Stimulated activated CD8-positive, alpha-beta memory T cell treated with anti-CD3 and anti-CD28 coated beads, Interleukin-12 subunit alpha, Interleukin-12 subunit beta, amount 100 ng/mL, for 4 hours (primary cell): Measurements from ENCODE around the gene RPS16.

Experiments used
- DNase-seq: peaks from one replicate; pipeline ENCODE4 v3.0.0-alpha.2; 2020; ENCODE audit warnings: low read depth

The RPS16 gene

GRCh38 chr19:39422020-39422419 lies 13.7 kb downstream of the RPS16 start:
- no peak for DNase-seq

GRCh38 chr19:39420769-39421168 lies 15.0 kb downstream of the RPS16 start:
- DNase-seq, result no peak

- no peak for DNase-seq
Measured at GRCh38 chr19:39419003-39419402, 16.7 kb downstream of the RPS16 start.

- DNase-seq, result no peak
Measured at GRCh38 chr19:39417463-39418181, 18.1 kb downstream of the RPS16 start.

- no peak for DNase-seq
Measured at GRCh38 chr19:39416152-39417120, 19.3 kb downstream of the RPS16 start.

- DNase-seq, result no peak
Measured at GRCh38 chr19:39415111-39416046, 20.4 kb downstream of the RPS16 start.

- no peak for DNase-seq
Measured at GRCh38 chr19:39413911-39414608, 21.7 kb downstream of the RPS16 start.

- DNase-seq, result no peak
Measured at GRCh38 chr19:39413272-39413910, 22.4 kb downstream of the RPS16 start.

GRCh38 chr19:39412867-39413271 lies 22.9 kb downstream of the RPS16 start:
- DNase-seq, result no peak

GRCh38 chr19:39412100-39412866 lies 23.5 kb downstream of the RPS16 start, which contains the start of gene PLEKHG2:
PLEKHG2 (plus strand) TSS chr19:39412669; CDS start chr19:39414087, 1,418 bp downstream.
- peak; percentile 90 for DNase-seq

- peak; percentile 78 for DNase-seq
Measured at GRCh38 chr19:39411832-39412099, 24.0 kb downstream of the RPS16 start.

- no peak for DNase-seq
Measured at GRCh38 chr19:39411081-39411831, 24.5 kb downstream of the RPS16 start.

GRCh38 chr19:39410831-39411080 lies 25.0 kb downstream of the RPS16 start:
- no peak for DNase-seq

- DNase-seq, result peak; percentile 56
Measured at GRCh38 chr19:39410017-39410830, 25.5 kb downstream of the RPS16 start.

GRCh38 chr19:39409208-39410016 lies 26.3 kb downstream of the RPS16 start:
- DNase-seq, result peak; percentile 72

- DNase-seq, result no peak
Measured at GRCh38 chr19:39408392-39409207, 27.1 kb downstream of the RPS16 start.
